Stimulated activated naive CD4-positive, alpha-beta T cell treated with Interleukin-2 at 50 U/mL for 16 hours (primary cell): ENCODE results near the gene XYLT1.
"Not testable (repeated sequence)": the region's sequence is repeated elsewhere in the genome, so short reads cannot be mapped to it uniquely, and the experiment has no call there.

Experiments
- DNase-seq: peaks from one replicate; lab custom pipeline; 2025; lab: John Stamatoyannopoulos, UW

XYLT1 gene

GRCh38 chr16:17335406-17335805 lies 135.4 kb downstream of the XYLT1 start:
- not testable (repeated sequence) for DNase-seq

DNA sequence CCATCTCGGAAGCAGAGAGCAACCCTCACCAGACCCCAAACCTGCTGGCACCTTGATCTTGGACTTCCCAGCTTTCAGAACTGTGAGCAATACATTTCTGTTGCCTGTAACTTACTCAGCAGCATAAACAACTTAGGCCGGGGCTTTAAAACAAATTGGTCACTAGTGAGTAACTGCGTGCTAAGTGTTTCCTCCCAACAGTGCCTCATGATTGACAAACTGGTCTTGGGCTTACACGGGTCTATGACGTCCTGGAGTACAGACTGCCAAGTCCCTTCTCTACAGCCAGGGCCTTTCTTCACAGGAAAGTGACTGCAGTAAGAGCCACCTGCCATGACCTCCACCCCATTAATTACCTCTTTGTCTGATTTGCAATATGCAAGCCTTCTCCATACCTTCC lies 136.7 kb downstream of the XYLT1 start:
- DNase-seq = no peak

GRCh38 chr16:17333229-17333628 lies 137.5 kb downstream of the XYLT1 start:
- no peak for DNase-seq

DNA sequence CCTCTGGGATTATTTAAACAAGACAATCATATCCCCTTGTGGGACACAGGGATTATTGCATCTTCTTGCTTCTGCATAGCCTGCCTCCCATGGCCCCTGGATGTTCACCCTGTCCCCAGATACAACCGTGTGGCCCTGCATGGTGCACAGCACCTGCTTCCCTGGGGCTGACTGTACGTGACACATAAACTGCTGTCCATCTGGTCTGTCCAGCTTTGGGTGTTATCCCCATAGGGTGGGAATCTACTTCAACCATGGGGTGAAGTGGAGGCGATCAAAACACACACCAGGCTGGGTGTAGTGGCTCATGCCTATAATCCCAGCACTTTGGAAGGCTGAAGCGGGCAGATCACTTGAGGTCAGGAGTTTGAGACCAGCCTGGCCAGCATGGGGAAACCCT lies 138.8 kb downstream of the XYLT1 start:
- no peak for DNase-seq

DNA sequence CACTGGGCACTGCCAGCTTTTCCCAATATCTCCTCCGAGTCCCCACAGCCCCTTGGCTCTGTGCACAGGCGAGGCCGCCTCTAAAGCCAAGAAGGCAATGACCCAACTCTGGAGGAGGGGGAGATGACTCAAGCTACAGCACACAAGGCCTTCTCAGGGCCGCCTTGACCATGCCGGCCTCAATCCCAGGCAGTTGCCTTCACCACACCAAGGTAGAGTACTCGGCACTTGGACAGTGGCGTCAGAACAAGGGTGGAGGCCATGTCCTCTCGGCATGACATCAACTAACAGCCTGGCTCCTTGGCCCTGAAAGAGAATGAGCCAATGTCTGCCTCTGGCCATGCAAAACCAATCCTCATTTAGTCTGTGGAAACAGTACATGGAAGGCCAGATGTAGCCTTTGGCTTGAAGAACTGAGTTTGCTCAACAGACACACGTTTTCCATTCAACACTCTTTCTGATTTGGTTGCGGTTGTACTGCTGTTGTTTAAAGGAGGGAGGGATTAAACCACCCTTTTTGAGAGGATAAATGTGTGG lies 139.6 kb downstream of the XYLT1 start:
- DNase-seq = no peak

- no peak for DNase-seq
Measured at GRCh38 chr16:17330044-17330443, 140.7 kb downstream of the XYLT1 start.

DNA sequence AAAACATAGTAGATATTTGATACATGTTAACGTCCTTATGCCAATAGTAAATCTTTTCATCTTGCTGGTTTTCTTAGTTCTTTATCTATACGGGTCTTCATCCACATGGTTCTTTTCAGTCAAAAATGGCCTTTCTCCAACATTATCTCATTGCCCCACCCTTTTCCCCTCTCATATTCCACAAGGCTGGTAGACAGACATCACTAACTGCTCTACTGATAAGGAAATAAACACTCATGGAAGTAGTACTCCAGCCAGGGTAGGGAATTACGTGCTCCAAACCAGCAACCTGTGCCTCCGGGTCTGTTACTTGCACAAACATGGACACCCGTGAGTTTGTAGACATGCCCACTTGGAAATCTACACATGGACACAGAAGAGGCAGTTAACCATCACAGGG lies 141.4 kb downstream of the XYLT1 start:
- no peak for DNase-seq

- DNase-seq = no peak
Measured at GRCh38 chr16:17328932-17329331, 141.8 kb downstream of the XYLT1 start.

DNA sequence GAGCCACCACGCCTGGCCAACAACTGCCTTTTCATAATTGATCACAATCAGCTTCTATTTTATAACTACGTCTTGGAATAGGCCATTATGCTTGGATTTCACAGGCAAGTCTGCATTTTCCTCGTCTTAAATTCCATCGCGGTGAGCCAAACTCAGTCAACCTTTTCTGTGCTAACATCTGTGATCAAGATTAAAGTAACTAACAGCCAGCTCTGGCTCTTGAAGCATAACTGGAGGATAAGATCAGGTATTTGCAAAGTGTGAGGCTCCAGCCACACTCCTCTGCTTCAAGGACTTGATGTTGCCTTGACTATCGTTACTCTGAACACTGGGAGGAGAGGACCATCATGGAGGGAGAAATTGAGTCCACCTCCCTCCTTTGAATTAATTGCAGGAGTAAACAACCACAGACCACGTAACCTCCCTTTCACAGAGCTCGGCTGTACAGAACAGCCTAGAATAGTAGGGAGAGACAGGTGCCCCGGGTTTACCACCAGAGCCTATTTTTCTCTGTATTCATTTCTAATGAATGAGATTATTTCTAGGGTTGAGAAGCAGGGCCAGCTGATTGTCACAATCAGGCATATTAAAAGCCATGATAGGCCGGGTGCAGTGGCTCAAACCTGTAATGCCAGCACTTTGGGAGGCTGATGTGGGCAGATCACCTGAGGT lies 143.0 kb downstream of the XYLT1 start:
- no peak for DNase-seq

GRCh38 chr16:17325476-17326143 lies 145.2 kb downstream of the XYLT1 start:
- no peak for DNase-seq

- DNase-seq = no peak
Measured at GRCh38 chr16:17324451-17324850, 146.3 kb downstream of the XYLT1 start.

- DNase-seq = no peak
Measured at GRCh38 chr16:17323171-17323570, 147.6 kb downstream of the XYLT1 start.

DNA sequence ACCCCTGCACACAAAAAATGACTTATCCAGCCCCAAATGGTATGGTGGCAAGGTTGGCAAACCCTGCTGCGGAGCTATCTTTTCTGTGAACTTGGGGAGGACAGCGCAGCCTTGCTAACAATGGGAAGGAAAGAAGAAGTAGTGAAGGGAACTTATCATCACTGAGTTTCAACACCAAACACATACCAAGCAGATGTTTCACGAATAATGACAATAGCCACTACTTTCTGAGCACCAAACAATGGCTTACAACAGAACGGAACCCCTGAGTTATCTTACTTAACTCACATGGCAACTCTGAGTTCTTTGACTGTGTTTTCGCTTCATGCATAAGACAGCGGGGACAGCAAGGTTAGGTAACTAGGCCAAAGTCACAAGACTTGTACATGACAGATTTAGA lies 148.9 kb downstream of the XYLT1 start:
- no peak for DNase-seq

DNA sequence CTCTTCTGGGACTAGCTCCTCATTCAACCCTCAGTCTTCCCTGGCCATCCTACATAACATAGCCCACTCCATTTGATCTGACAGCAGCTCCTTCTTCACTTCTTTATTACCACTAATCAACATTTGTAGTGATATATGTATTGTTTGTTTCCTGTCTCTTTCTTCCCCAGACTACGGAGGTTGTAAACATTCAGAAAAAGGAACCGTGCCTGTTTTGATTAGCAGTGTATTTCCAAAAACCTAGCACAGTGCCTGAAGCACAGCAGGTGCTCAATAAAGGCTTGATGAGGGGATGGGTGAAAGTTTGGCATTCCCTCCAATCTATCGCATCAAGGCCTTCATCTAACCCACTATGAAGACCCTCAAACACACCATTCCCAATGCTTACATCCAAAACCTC lies 150.8 kb downstream of the XYLT1 start:
- no peak for DNase-seq

DNA sequence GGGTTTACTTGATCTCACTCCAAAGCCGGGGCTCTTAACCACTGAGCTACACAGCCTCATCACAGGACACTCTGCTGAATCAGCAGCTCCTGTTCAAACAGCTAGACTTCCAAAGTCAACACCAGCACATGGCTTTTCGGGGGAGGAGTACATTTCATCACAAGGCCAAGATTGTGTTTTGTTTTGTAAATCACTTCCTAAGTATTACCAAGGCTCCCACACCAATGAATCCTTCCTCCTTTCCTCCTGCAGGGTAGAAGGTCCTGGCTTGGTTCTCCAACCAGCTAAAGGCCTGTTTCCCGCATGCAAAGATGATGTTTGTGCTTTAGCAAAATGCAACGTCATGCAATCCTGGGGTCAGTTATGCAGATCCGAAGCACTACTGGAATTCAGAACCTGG lies 152.5 kb downstream of the XYLT1 start:
- DNase-seq = no peak

DNA sequence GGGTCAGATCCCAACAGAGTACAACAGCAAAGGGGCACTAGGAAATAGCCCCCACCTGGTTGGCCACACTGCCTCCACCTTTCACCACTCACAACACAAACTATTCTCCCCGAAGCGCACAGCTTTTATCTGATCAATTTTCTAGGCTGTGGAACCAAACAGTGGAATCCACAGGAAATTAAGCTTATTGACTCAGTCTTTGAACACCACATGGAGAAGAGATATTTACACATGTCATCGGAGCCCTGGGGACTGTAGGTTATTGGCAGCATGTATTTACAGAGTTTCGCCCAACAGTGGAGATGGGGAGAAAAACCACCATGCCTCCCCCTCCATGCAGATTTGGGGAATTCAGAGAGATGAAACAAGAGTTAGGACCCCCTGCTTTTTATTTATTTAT lies 154.8 kb downstream of the XYLT1 start:
- no peak for DNase-seq

DNA sequence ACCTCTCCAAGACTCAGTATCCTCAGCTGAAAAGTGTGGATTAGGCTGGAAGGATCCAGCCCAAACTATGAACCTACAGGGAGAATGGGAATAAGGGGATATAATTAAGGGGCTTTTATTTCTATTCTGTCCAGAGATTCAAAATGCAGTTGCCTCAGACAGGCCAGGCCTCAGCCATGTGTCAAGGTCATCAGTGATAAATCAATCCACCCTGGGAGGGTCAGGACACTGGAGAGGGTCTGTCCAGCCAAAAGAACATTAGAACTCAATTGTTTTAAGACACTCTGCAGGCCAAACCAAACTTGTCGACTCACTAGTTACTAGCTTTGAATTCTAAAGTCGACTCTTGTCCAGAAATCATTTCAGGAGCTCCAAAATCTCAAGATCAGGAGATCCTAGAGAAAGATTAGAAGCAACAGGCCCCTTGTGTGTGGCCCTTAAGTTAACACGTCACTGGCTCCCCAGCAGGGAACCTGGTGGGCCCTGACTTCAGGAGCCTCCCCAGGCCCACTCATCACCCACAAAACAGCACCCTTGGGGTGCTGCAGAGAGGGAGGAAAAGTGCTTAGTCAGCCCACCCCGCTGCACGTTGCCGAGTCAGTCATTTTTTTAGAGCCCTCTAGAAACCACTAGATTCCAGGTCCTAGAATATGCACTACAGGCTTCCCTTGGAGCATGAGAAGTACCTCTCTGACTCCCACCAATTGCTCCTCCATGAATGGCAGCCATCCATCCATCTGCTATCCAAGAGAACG lies 156.8 kb downstream of the XYLT1 start:
- no peak for DNase-seq

DNA sequence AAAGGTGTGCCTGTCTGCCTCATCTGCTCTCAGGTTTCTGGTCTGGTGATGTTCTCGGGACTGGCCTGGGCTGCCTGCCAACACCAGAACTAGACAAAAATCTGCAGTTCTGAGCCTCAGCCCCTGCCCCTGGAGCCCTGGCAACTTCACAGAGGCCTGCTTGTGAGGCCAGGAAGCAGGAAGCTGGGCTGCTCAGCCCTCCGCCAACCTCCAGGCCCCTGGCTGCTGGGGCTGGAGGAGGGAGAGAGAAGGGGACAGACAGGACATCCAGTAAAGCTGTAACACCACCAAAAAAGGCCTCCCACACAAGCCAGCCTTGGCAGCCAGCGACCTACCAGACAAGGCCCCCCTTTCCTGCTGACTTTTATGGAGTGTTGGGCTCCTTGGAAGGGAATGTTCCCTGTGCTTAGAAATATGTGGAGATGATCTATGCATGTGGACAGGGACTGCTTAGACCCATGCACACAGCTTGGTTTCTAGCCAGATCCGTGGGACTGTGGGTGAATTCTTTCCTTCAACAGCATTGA lies 157.6 kb downstream of the XYLT1 start:
- DNase-seq = no peak

DNA sequence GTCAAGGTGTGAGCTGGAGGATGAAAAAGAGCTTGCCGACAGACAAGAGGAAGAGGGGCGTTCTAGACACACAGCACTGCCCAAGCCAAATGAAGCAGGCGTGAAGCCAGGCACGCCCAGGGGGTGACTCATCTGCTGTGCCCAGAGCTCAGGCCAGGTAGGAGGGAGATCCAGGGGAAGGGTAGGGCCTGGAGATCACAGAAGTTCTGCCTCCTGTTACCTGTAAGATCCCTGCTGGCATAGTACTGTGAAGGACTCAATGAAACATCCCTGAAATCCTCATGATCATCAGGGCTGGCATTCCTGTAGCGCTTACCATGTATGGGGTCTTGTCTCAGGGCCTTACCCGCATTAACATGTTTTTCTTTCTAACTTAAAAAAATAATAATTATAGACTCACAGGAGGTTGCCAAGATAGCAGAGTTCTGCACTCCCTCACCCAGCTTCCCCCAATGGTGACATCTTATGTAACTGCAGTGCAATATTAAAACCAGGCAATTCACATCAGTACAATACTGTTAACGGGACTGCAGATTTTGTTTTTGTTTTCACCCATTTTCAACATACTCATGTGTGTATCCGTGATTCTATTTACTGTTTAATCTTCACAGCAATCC lies 158.6 kb downstream of the XYLT1 start:
- no peak for DNase-seq

- no peak for DNase-seq
Measured at GRCh38 chr16:17311333-17312093, 159.2 kb downstream of the XYLT1 start.

- no peak for DNase-seq
Measured at GRCh38 chr16:17309510-17309909, 161.2 kb downstream of the XYLT1 start.

GRCh38 chr16:17308186-17308585 lies 162.6 kb downstream of the XYLT1 start:
- DNase-seq = no peak
